ACC112 (cell line): ENCODE results near the gene ADGRG3.
"Not testable (repeated sequence)": the region's sequence is repeated elsewhere in the genome, so short reads cannot be mapped to it uniquely, and the experiment has no call there.

ENCODE experiments used
- H2AFZ ChIP-seq: fragments of 200-600 bp; sonication (generic); one replicate; pipeline ENCODE4 v1.6.0; 2017; ENCODE audit warnings: antibody characterized with exemption, low read length; ENCODE audit not compliant: unreplicated experiment
- H3K27ac ChIP-seq: fragments of 200-600 bp; sonication (generic); 2 replicates; pipeline ENCODE4 v1.5.1; 2014; ENCODE audit warnings: low read depth, mild to moderate bottlenecking, antibody characterized with exemption, low read length, moderate library complexity
- H3K27me3 ChIP-seq: fragments of 200-600 bp; sonication (generic); 2 replicates; pipeline ENCODE4 v1.6.1; 2014; ENCODE audit warnings: mild to moderate bottlenecking, antibody characterized with exemption, low read length, moderate library complexity, mixed read lengths; ENCODE audit not compliant: insufficient read depth
- H3K36me3 ChIP-seq: fragments of 200-600 bp; sonication (generic); 2 replicates; pipeline ENCODE4 v1.6.1; 2016; ENCODE audit warnings: mild to moderate bottlenecking, antibody characterized with exemption, low read length, moderate library complexity, mixed read lengths; ENCODE audit not compliant: insufficient read depth
- H3K4me1 ChIP-seq: fragments of 200-600 bp; sonication (generic); one replicate; pipeline ENCODE4 v1.6.1; 2016; ENCODE audit warnings: low read length, mixed read lengths; ENCODE audit not compliant: insufficient read depth, unreplicated experiment, control insufficient read depth
- H3K4me3 ChIP-seq: fragments of 200-600 bp; sonication (generic); 2 replicates; pipeline ENCODE4 v1.5.1; 2014; ENCODE audit warnings: mild to moderate bottlenecking, low read depth, low read length
- H3K79me2 ChIP-seq: fragments of 200-600 bp; sonication (generic); one replicate; pipeline ENCODE4 v1.6.0; 2016; ENCODE audit warnings: low read length; ENCODE audit not compliant: control insufficient read depth, unreplicated experiment, insufficient read depth

Gene ADGRG3

GRCh38 chr16:57666353-57667047, 1.6 kb upstream of the ADGRG3 start:
- Histone ChIP-seq H3K4me1 (no peaks in the 10 kb centered on the region), H3K27ac (no peak overlapping the region), H3K79me2 (no peaks in the 10 kb centered on the region), H3K27me3 (no peaks in the 10 kb centered on the region), H3K4me3 (no peak overlapping the region), H3K36me3 (no peaks in the 10 kb centered on the region), H2AFZ (no peak overlapping the region)

DNA sequence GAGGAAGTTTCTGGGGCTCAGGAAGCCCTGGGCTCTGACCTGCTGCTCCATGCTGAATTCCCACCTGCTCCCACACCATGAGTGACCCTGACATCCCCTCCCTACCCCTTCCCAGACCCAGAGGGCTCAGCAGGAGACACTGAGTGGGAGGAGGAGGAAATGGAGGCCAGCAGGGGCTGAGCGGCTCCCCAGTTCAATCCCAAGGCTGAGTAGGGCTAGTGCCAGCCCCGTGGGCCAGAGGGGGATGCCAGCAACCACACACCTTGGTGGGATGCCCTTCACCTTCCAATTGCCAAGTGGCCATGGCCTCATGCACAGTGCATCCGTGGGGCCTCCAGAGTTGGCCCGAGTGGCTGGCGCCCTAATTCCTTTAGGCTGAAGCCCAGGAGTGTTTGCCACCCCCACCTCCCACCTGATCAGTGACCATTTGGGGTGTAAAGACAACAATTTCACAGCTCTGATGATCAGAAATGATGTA, 1.0 kb upstream of the ADGRG3 start:
- H2AFZ ChIP-seq: no peak overlapping the region
- H3K4me1 ChIP-seq: no peaks in the 10 kb centered on the region
- no peaks in the 10 kb centered on the region for H3K27me3 ChIP-seq
- no peaks in the 10 kb centered on the region for H3K79me2 ChIP-seq
- H3K4me3 ChIP-seq: no peak overlapping the region
- no peaks in the 10 kb centered on the region for H3K36me3 ChIP-seq
- no peak overlapping the region for H3K27ac ChIP-seq

- H3K36me3 ChIP-seq: no peaks in the 10 kb centered on the region
- no peak overlapping the region for H2AFZ ChIP-seq
- H3K4me3 ChIP-seq: no peak overlapping the region
- H3K79me2 ChIP-seq: no peaks in the 10 kb centered on the region
- no peak overlapping the region for H3K27ac ChIP-seq
- peaks cover 5% of the 10 kb centered on the region for H3K27me3 ChIP-seq
- no peaks in the 10 kb centered on the region for H3K4me1 ChIP-seq
Observed at GRCh38 chr16:57667526-57668262, 412 bp upstream of the ADGRG3 start.

GRCh38 chr16:57668630-57669475, 747 bp downstream of the ADGRG3 start:
- Histone ChIP-seq H3K27ac (no peak overlapping the region), H3K79me2 (no peaks in the 10 kb centered on the region), H3K27me3 (peaks cover 16% of the 10 kb centered on the region), H3K36me3 (no peaks in the 10 kb centered on the region), H3K4me3 (no peak overlapping the region), H2AFZ (no peak overlapping the region), H3K4me1 (no peaks in the 10 kb centered on the region)

- Histone ChIP-seq H3K27ac (no peak overlapping the region), H2AFZ (no peak overlapping the region), H3K36me3 (no peaks in the 10 kb centered on the region), H3K4me1 (no peaks in the 10 kb centered on the region), H3K4me3 (no peak overlapping the region), H3K27me3 (peaks cover 24% of the 10 kb centered on the region), H3K79me2 (no peaks in the 10 kb centered on the region)
Observed at GRCh38 chr16:57669476-57670162, 1.5 kb downstream of the ADGRG3 start.

- Histone ChIP-seq H3K79me2 (no peaks in the 10 kb centered on the region), H3K36me3 (no peaks in the 10 kb centered on the region), H2AFZ (no peak overlapping the region), H3K27ac (no peak overlapping the region), H3K4me3 (no peak overlapping the region), H3K4me1 (no peaks in the 10 kb centered on the region), H3K27me3 (peaks cover 24% of the 10 kb centered on the region)
Observed at GRCh38 chr16:57670196-57670595, 2.1 kb downstream of the ADGRG3 start.

- H3K79me2 ChIP-seq, H3K4me3 ChIP-seq, H3K36me3 ChIP-seq, H3K4me1 ChIP-seq, H2AFZ ChIP-seq, H3K27ac ChIP-seq: not testable (repeated sequence)
- peaks cover 24% of the 10 kb centered on the region for H3K27me3 ChIP-seq
Observed at GRCh38 chr16:57671451-57671850, 3.3 kb downstream of the ADGRG3 start.

DNA sequence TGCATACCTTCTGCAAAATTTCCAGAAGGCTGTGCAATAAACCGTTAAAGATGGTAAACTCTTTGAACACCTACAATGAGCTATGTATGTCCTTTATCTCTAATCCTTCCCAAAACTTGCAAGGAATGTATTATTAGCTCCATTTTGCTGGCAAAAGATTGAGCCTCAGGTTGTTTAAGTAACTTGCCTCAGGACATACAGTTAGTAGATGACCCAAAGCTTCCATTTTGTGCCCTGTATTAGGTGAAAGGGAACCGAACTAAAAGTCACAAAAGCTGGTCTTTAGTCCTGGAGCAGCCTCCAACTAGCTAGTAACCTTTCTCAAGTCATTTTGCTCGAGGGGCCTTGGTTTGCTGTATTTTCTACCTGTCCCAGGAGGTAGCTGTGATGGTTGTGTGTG, 4.3 kb downstream of the ADGRG3 start:
- H3K27ac ChIP-seq: no peak overlapping the region
- peaks cover 9% of the 10 kb centered on the region for H3K4me1 ChIP-seq
- H3K79me2 ChIP-seq: no peaks in the 10 kb centered on the region

GRCh38 chr16:57672824-57673223, 4.7 kb downstream of the ADGRG3 start:
- no peaks in the 10 kb centered on the region for H3K79me2 ChIP-seq
- peaks cover 24% of the 10 kb centered on the region for H3K27me3 ChIP-seq
- H3K4me1 ChIP-seq: peaks cover 9% of the 10 kb centered on the region
- no peak overlapping the region for H3K4me3 ChIP-seq
- H3K27ac ChIP-seq: no peak overlapping the region
- H2AFZ ChIP-seq: no peak overlapping the region
- no peaks in the 10 kb centered on the region for H3K36me3 ChIP-seq

More for the DNA sequence above, 4.3 kb downstream of the ADGRG3 start:
- peaks cover 24% of the 10 kb centered on the region for H3K27me3 ChIP-seq
- H2AFZ ChIP-seq: no peak overlapping the region
- no peak overlapping the region for H3K4me3 ChIP-seq
- no peaks in the 10 kb centered on the region for H3K36me3 ChIP-seq
